Measurements from ENCODE around the gene PLXDC2.

The PLXDC2 gene

DNA sequence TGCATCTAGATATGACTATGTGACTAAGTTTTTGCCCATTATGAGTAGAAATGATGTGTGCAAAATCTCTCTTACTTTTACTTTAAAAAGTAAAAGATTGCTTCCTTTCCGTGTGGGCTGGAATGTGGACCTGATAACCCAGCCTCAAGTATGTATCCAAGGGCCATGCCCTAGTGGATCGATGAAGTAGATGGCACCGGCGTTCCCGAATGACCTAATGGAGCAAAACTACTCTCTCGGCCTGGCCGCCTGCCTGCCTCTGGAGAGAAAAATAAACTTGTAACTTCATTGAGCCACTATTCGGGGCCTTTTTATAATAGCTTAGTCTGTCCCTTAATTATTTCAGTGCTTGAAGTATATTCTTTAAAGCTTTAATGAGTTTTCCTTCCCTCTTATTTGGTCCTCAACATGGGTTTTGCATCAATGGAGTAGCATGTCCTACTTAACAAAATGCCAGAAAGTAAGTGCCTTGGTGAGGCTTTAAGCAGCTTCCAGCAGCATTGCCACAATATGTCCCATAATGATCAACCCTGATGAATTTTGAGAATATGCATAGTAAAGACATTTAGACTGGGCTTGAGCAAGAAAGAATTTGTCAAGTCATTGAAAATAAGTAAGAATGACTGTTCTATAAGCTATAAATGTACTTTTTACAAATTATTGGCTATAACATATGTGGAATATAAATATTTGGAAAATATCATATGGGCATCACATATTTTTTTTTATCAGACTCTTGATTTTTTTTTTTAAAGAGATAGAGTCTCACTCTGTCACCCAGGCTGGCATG, 61.4 kb downstream of the PLXDC2 start:
- CTCF ChIA-PET = interaction anchor here (1.0 to 2.1 kb wide), 2 partner anchors 9 to 12 kb away, joined by 3 to 7 read pairs; no protein-coding TSS in a partner anchor
- POLR2A ChIA-PET = no interaction called here
- no peak for DNase-seq (ENCODE audit: extremely low spot score)
- TF ChIP-seq, protein P1, sequence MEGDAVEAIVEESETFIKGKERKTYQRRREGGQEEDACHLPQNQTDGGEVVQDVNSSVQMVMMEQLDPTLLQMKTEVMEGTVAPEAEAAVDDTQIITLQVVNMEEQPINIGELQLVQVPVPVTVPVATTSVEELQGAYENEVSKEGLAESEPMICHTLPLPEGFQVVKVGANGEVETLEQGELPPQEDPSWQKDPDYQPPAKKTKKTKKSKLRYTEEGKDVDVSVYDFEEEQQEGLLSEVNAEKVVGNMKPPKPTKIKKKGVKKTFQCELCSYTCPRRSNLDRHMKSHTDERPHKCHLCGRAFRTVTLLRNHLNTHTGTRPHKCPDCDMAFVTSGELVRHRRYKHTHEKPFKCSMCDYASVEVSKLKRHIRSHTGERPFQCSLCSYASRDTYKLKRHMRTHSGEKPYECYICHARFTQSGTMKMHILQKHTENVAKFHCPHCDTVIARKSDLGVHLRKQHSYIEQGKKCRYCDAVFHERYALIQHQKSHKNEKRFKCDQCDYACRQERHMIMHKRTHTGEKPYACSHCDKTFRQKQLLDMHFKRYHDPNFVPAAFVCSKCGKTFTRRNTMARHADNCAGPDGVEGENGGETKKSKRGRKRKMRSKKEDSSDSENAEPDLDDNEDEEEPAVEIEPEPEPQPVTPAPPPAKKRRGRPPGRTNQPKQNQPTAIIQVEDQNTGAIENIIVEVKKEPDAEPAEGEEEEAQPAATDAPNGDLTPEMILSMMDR (IDR thresholded peaks at IDR 0.05; ENCODE audit: control extremely low read depth, extremely low read depth, low read depth, missing control alignments) = no peak

DNA sequence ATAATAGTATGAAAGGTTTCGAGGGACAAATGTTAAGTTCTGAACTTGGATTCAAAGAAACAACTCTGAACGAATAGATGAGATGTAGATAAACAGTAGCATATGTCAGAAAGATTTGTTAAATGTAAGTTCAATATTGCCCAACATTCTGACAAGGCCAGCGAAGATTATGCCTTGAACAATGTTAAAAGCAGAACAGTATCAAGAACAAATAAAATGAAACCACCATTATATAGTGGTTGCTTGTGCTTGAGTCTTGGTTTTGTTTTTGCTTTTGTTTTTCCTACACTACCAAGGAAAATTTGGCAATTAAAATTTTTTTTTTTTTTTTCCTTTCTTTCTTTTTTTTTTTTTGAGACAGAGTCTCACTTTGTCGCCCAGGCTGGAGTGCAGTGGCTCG, 66.4 kb downstream of the PLXDC2 start:
- CTCF ChIA-PET = interaction anchor here (1.1 kb wide), 1 partner anchor 9 kb away, joined by 5 read pairs; no protein-coding TSS in a partner anchor

DNA sequence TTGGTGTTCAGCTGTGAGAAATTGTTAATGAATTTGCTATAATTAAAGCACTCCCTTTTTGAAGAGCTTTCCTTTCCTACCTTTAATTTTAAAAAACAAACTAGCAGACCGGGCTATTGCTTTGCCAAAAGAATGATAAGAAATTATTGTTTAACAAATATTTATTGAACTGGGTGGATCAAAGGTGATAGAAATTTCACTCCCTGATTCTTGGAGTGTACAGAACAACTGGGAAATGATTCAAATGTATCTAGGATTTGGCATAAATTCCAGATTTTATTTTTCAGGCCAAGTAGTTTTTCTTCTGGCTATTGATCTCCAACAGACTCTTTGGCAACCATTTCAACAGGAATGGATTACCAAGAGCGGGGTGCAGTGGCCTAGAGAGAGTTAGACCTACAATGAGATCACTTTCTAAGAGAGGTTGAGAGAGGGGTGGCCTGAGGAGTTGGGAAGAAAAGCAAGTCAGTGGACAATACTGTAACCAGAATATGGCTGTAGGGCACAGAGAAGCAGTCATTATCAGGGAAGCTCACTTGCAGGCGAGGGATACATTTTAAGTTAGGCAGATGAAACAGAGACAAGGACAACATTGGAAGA, 71.9 kb downstream of the PLXDC2 start:
- DNase-seq (ENCODE audit: extremely low spot score) = no peak
- CTCF ChIA-PET = no interaction called here
- POLR2A ChIA-PET = no interaction called here
- TF ChIP-seq, protein P1 (IDR thresholded peaks at IDR 0.05; ENCODE audit: control extremely low read depth, extremely low read depth, low read depth, missing control alignments) = no peak

More for the DNA sequence above, 66.4 kb downstream of the PLXDC2 start:
- TF ChIP-seq, protein P1 (IDR thresholded peaks at IDR 0.05; ENCODE audit: control extremely low read depth, extremely low read depth, low read depth, missing control alignments) = no peak
- DNase-seq (ENCODE audit: extremely low spot score) = no peak
- POLR2A ChIA-PET = no interaction called here

DNA sequence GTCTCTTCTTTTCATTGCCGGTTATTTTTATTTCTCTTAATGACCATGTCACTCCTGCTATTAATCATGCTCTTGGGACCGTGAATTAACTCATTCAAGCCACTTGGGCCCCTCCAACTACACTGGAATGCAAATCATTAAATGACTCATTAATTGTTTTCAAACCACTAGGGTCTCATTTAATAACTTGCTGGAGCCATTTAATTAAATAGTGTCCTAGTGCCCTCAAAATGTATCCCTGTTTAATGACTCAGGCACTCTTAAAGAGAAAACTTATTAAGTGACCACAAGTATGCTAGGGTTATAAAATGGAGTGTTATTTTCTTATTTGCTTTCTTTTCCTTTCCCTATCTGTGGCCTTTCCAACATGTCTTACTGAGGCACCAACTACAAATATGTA, 73.0 kb downstream of the PLXDC2 start:
- ChIA-PET CTCF (no interaction called here), POLR2A (no interaction called here)
- TF ChIP-seq, protein P1 (IDR thresholded peaks at IDR 0.05; ENCODE audit: control extremely low read depth, extremely low read depth, low read depth, missing control alignments) = no peak
- no peak for DNase-seq (ENCODE audit: extremely low spot score)

DNA sequence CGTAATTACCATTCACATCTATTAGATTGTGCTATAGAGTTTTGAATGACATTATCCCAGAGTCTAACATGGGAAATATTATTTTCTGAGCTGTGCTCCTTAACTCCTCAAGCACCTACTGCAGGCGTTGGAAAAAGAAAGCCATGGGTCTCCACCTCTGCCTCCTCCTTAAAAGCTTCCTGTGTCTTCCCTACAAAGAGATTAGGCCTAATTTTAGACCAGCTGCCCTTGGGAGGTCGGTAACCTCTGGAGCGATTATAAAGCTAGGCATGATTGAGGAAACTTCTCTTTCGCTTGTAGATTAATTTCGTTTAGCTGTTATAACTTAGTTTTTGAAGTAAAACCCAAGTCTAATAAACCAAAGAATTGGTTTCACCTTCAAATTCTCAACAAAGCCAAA, 75.2 kb downstream of the PLXDC2 start:
- TF ChIP-seq, protein P1 (IDR thresholded peaks at IDR 0.05; ENCODE audit: control extremely low read depth, extremely low read depth, low read depth, missing control alignments) = no peak
- CTCF ChIA-PET = interaction anchor here (1.4 kb wide), 2 partner anchors 9 to 21 kb away, joined by 3 to 5 read pairs; no protein-coding TSS in a partner anchor
- POLR2A ChIA-PET = no interaction called here
- no peak for DNase-seq (ENCODE audit: extremely low spot score)

DNA sequence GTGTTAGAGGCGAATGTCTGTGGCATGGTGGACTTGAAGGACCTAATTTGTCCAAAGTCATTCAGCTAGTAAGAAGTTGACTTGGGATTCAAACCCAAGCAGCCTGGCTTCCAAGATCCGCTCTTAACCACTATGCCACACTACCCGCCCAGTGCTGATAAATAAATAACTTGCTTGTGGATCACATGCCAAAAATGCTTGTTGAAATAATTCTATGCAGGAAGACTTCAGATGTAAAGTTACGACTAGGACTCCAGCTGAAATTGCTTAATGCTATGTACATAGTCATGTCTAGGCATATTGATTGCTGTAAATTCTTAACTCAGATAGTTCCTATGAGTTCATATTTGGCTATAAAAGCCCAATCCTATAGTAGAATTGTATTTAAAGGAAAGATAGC, 76.0 kb downstream of the PLXDC2 start:
- DNase-seq (ENCODE audit: extremely low spot score) = no peak
- TF ChIP-seq, protein P1 (IDR thresholded peaks at IDR 0.05; ENCODE audit: control extremely low read depth, extremely low read depth, low read depth, missing control alignments) = no peak
- CTCF ChIA-PET = interaction anchor here (1.4 kb wide), 2 partner anchors 10 to 20 kb away, joined by 3 to 5 read pairs; no protein-coding TSS in a partner anchor
- POLR2A ChIA-PET = no interaction called here

All from GM10248 (cell line).